HG03066 (cell line): Measurements from ENCODE around the gene VWA2.

Experiments used
- ATAC-seq: cut with Tn5 transposase; IDR thresholded peaks from one replicate; pipeline ENCODE4 v1.9.1; 2021; ENCODE audit warnings: low read depth; ENCODE audit not compliant: unreplicated experiment

Gene VWA2

GRCh38 chr10:114337510-114338462 is 98.7 kb downstream of the VWA2 start:
- no peak for ATAC-seq

GRCh38 chr10:114340816-114341215 is 101.8 kb downstream of the VWA2 start:
- no peak for ATAC-seq
